Spleen (tissue), 7 donors: ENCODE results near the gene GAMT.
A peak's percentile ranks its signal among the peaks of the same experiment; 100 is the strongest.

ENCODE experiments used
- CTCF ChIP-seq, 11 experiments: fragments of 200-600 bp in 7 of 11; fragments of 450-650 bp in 4 of 11; sonication (generic) in 4 of 11; IDR thresholded peaks in 8 of 11; conservative IDR thresholded peaks in 3 of 11; 1 replicate in 7 of 11; 2 replicates in 4 of 11; pipeline versions ENCODE4 v1.4.0 to v1.8.0; 2016 to 2021; ENCODE audit warnings: antibody characterized with exemption in 11 of 11, inconsistent platforms in 4 of 11, mild to moderate bottlenecking in 1 of 11
- POLR2AphosphoS5 ChIP-seq, 3 donors: sonication (generic); formaldehyde crosslinking; IDR thresholded peaks; one replicate each; pipeline ENCODE4 v1.5.1; 2017; ENCODE audit warnings: antibody characterized with exemption in 3 of 3
- donor health status: DM: no; HTN: no; CAD: no; lungs with moderate emphysema.
- donor health status: DM: no; HTN: no; CAD: no.
- donor health status: DM: no; HTN: no; CAD: no.

GRCh38 chr19:1379126-1379905 lies 22.0 kb downstream of the GAMT start:
- TF ChIP-seq CTCF (IDR thresholded peaks at IDR 0.05 in 8 of 11, conservative IDR thresholded peaks at IDR 0.05 in 3 of 11) (no peak), POLR2AphosphoS5 (IDR thresholded peaks at IDR 0.05) (peak in 2 of 3 donors; percentile 13 to 34)
